HCT116 (cell line): ENCODE results near the gene TFEB. TPM values are rescaled to one million over a fixed set of nuclear protein-coding genes. Genes with fewer than 3 reads are reported as not detected.

Experiments used
- ATAC-seq: fragments of 200-7000 bp; cut with Tn5 transposase; 2 replicates; pipeline ENCODE4 v1.9.1; 2020; ENCODE audit warnings: mild to moderate bottlenecking, moderate library complexity
- BruUV-seq: library from RNA; stranded (reverse); fragments of 400-500 nt; replicated peaks from 2 replicates; lab custom pipeline; 2021; lab: Mats Ljungman, UMichigan
- CTCF ChIA-PET: fragments of 300-600 bp; sonication (Branson Sonifier 250); formaldehyde crosslinking; loops from one replicate; lab custom pipeline; 2021; ENCODE audit warnings: antibody characterized with exemption; lab: Charles Lee
- POLR2A ChIA-PET: fragments of 300-600, 350-600 bp; sonication (Branson Sonifier 250); formaldehyde crosslinking; loops from one replicate; lab custom pipeline; 2021; ENCODE audit warnings: antibody characterized with exemption; lab: Charles Lee
- RAD21 ChIA-PET, 2 experiments: fragments of 300-600 bp; sonication (Branson Sonifier 250); formaldehyde crosslinking; loops; one replicate each; lab custom pipeline; 2023; ENCODE audit warnings: low total read pairs in 2 of 2; ENCODE audit not compliant: uncharacterized antibody in 2 of 2, unreplicated experiment in 2 of 2, low non-redundant PET in 1 of 2; lab: Charles Lee
- DNase-seq: peaks from one replicate; pipeline ENCODE4 v3.0.0-alpha.2; 2010; ENCODE audit warnings: low read depth, low spot score
- H2AFZ ChIP-seq: fragments of 200-600 bp; shearing (Covaris generic), sonication (generic); 2 replicates; pipeline ENCODE4 v1.6.1; 2017; ENCODE audit warnings: low read depth, mixed run types, mixed read lengths, antibody characterized with exemption, low read length; ENCODE audit not compliant: poor library complexity, severe bottlenecking
- H3K27ac ChIP-seq: 2 replicates; pipeline ENCODE4 v1.5.1; 2012; ENCODE audit warnings: low read depth, low read length
- H3K27me3 ChIP-seq: fragments of 200-600 bp; sonication (generic); 2 replicates; pipeline ENCODE4 v1.6.1; 2016; ENCODE audit warnings: mixed run types, low read length, mixed read lengths; ENCODE audit not compliant: insufficient read depth
- H3K36me3 ChIP-seq, 2 experiments: fragments of 200-500 bp in 1 of 2; fragments of 200-600 bp in 1 of 2; sonication (Bioruptor generic) in 1 of 2; sonication (generic) in 1 of 2; 2 replicates each; pipeline versions ENCODE4 v1.5.1 to v1.6.1; 2014 to 2016; ENCODE audit warnings: low read length in 2 of 2, inconsistent platforms in 1 of 2, mixed read lengths in 1 of 2, mixed run types in 1 of 2; ENCODE audit not compliant: insufficient read depth in 2 of 2, control insufficient read depth in 1 of 2
- H3K4me1 ChIP-seq, 2 experiments: fragments of 200-600 bp in 1 of 2; sonication (generic) in 1 of 2; 2 replicates each; pipeline versions ENCODE4 v1.5.1 to v1.6.1; 2012 to 2017; ENCODE audit warnings: low read length in 2 of 2, inconsistent platforms in 1 of 2, mild to moderate bottlenecking in 1 of 2, mixed read lengths in 1 of 2, mixed run types in 1 of 2, moderate library complexity in 1 of 2; ENCODE audit not compliant: insufficient read depth in 2 of 2, control insufficient read depth in 1 of 2
- H3K4me2 ChIP-seq: fragments of 200-600 bp; sonication (generic); 2 replicates; pipeline ENCODE4 v1.6.1; 2017; ENCODE audit warnings: mixed run types, low read length, mixed read lengths
- H3K4me3 ChIP-seq, 2 experiments: fragments of 200-600 bp in 1 of 2; sonication (generic) in 1 of 2; replicated peaks in 1 of 2; 2 replicates each; pipeline ENCODE4 v1.5.1; 2011 to 2016; ENCODE audit warnings: low read length in 2 of 2, control low read depth in 1 of 2, low read depth in 1 of 2, mild to moderate bottlenecking in 1 of 2, mixed read lengths in 1 of 2, mixed run types in 1 of 2
- H3K79me2 ChIP-seq: fragments of 200-600 bp; sonication (generic); 2 replicates; pipeline ENCODE4 v1.6.1; 2017; ENCODE audit warnings: mild to moderate bottlenecking, mixed run types, low read length, moderate library complexity, mixed read lengths; ENCODE audit not compliant: insufficient read depth
- H3K9ac ChIP-seq: fragments of 200-600 bp; sonication (generic); 2 replicates; pipeline ENCODE4 v1.6.1; 2016; ENCODE audit warnings: low read length, mixed read lengths
- H3K9me2 ChIP-seq: fragments of 200-600 bp; sonication (generic), shearing (Covaris generic); 2 replicates; pipeline ENCODE4 v1.6.1; 2017; ENCODE audit warnings: mixed run types, mild to moderate bottlenecking, moderate library complexity; ENCODE audit not compliant: insufficient read depth
- H3K9me3 ChIP-seq, 2 experiments: fragments of 200-500 bp in 1 of 2; fragments of 200-600 bp in 1 of 2; sonication (Bioruptor generic) in 1 of 2; sonication (generic) in 1 of 2; 2 replicates each; pipeline ENCODE4 v1.6.1; 2014 to 2017; ENCODE audit warnings: low read length in 2 of 2, mixed read lengths in 2 of 2, inconsistent platforms in 1 of 2, low read depth in 1 of 2, mild to moderate bottlenecking in 1 of 2, mixed run types in 1 of 2, moderate library complexity in 1 of 2; ENCODE audit not compliant: control insufficient read depth in 1 of 2, insufficient read depth in 1 of 2
- H4K20me1 ChIP-seq: fragments of 200-600 bp; sonication (generic), shearing (Covaris generic); 2 replicates; pipeline ENCODE4 v1.6.1; 2017; ENCODE audit warnings: mixed run types, mild to moderate bottlenecking, moderate library complexity; ENCODE audit not compliant: insufficient read depth
- CBX3 ChIP-seq: IDR thresholded peaks from 2 replicates; pipeline ENCODE4 v1.6.1; 2012; ENCODE audit warnings: low read depth
- EGR1 ChIP-seq: IDR thresholded peaks from 2 replicates; pipeline ENCODE4 v1.6.1; 2012; ENCODE audit warnings: low read depth
- EZH2 ChIP-seq: fragments of 200-600 bp; sonication (generic); IDR thresholded peaks from 2 replicates; pipeline ENCODE4 v1.6.1; 2017; ENCODE audit warnings: antibody characterized with exemption, mixed run types
- EZH2phosphoT487 ChIP-seq: fragments of 200-600 bp; IDR thresholded peaks from 2 replicates; pipeline ENCODE4 v1.6.1; 2018; ENCODE audit warnings: antibody characterized with exemption, borderline replicate concordance
- FOSL1 ChIP-seq: IDR thresholded peaks from 2 replicates; pipeline ENCODE4 v1.6.1; 2012; ENCODE audit warnings: low read depth
- JUND ChIP-seq: IDR thresholded peaks from 2 replicates; pipeline ENCODE4 v1.6.1; 2012
- POLR2A ChIP-seq: IDR thresholded peaks from 2 replicates; pipeline ENCODE4 v1.7.0; 2011; ENCODE audit warnings: borderline replicate concordance; ENCODE audit not compliant: insufficient read depth, insufficient read length; ENCODE audit errors: extremely low read depth
- POLR2AphosphoS5 ChIP-seq: IDR thresholded peaks from 2 replicates; pipeline ENCODE4 v1.6.1; 2011; ENCODE audit warnings: mild to moderate bottlenecking, low read depth, low read length, moderate library complexity
- RAD21 ChIP-seq: IDR thresholded peaks from 2 replicates; pipeline ENCODE4 v1.6.1; 2012; ENCODE audit warnings: low read depth, mild to moderate bottlenecking
- SP1 ChIP-seq: IDR thresholded peaks from 2 replicates; pipeline ENCODE4 v1.6.1; 2012; ENCODE audit warnings: low read depth
- SRF ChIP-seq: IDR thresholded peaks from 2 replicates; pipeline ENCODE4 v1.6.1; 2012; ENCODE audit warnings: low read depth
- TCF7L2 ChIP-seq: IDR thresholded peaks from 2 replicates; pipeline ENCODE4 v1.7.0; 2011; ENCODE audit warnings: borderline replicate concordance, inconsistent platforms; ENCODE audit not compliant: insufficient read depth, insufficient read length; ENCODE audit errors: extremely low read depth
- YY1 ChIP-seq: IDR thresholded peaks from 2 replicates; pipeline ENCODE4 v1.6.1; 2011; ENCODE audit warnings: low read length, low read depth, moderate library complexity, mild to moderate bottlenecking; ENCODE audit not compliant: insufficient replicate concordance; ENCODE audit errors: extremely low read depth
- ZNF274 ChIP-seq: fragments of 200-500 bp; sonication (Bioruptor generic); IDR thresholded peaks from 2 replicates; pipeline ENCODE4 v1.6.1; 2014; ENCODE audit warnings: mild to moderate bottlenecking, low read depth, low read length, inconsistent platforms
- intact Hi-C: fragments of 100-400 bp; cut with micrococcal nuclease; formaldehyde crosslinking; loops from 2 replicates; pipeline ENCODE4 v1.10.0; 2022
- total RNA-seq: library from RNA; stranded (reverse); gene quantifications from one replicate; pipeline ENCODE4 v1.2.1, GENCODE V29; 2021; ENCODE audit not compliant: unreplicated experiment
- TF ChIP-seq, protein P1 (sequence below), 3 experiments: fragments of 200-600 bp in 1 of 3; sonication (generic) in 1 of 3; IDR thresholded peaks in 2 of 3; conservative IDR thresholded peaks in 1 of 3; 2 replicates each; pipeline ENCODE4 v1.5.1; 2012 to 2017; ENCODE audit warnings: low read depth in 2 of 3, low read length in 2 of 3, antibody characterized with exemption in 1 of 3, borderline replicate concordance in 1 of 3, control low read depth in 1 of 3, mild to moderate bottlenecking in 1 of 3, mixed read lengths in 1 of 3, mixed run types in 1 of 3, moderate library complexity in 1 of 3; ENCODE audit not compliant: insufficient read depth in 1 of 3
- TF ChIP-seq, protein P2 (sequence below): IDR thresholded peaks from 2 replicates; pipeline ENCODE4 v1.6.1; 2012; ENCODE audit warnings: low read depth

TFEB gene
- total RNA-seq, 1 experiment from 2014 or later = 4.8 TPM

DNA sequence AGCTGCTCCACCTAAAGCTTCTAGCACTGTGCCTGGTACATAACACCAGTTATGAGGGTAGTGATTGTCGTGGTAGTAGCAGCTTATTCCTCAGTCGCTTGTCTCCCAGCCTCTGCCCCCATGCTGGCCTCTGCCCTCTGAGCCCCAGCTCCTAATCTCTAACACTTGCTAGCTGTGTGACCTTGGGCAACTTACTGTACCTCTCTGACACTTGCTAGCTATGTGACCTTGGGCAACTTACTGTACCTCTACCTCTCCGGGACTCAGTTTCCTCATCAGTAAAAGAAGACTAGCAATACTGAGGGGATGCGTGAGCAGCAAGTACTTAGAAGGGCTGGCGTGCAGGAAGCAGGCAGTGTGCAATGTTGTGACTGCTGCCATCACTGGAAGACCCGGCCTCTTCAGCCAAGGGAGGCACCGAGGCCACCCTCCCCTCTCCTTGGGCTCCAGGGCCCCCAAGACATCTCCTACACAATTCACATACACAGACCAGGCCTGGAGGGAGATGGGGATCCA is 87.3 kb downstream of the TFEB start:
- H2AFZ ChIP-seq = no peak overlapping the region
- peaks cover 10 to 11% of the 10 kb centered on the region in 2 experiments for H3K4me1 ChIP-seq
- no TSS peak for BruUV-seq
- ATAC-seq = no peak
- intact Hi-C loops = no loop called here
- CTCF ChIA-PET = no interaction called here
- no peaks in the 10 kb centered on the region for H3K27me3 ChIP-seq
- H3K9ac ChIP-seq = no peak overlapping the region
- TF ChIP-seq FOSL1 (no peak), EZH2phosphoT487 (no peak), SRF (no peak), POLR2AphosphoS5 (no peak), RAD21 (no peak), CBX3 (no peak)
- no peak for DNase-seq
- no peaks in the 10 kb centered on the region for H4K20me1 ChIP-seq
- RAD21 ChIA-PET = no interaction called here
- H3K79me2 ChIP-seq = no peaks in the 10 kb centered on the region
- H3K4me3 ChIP-seq = no peak overlapping the region
- peaks cover 5 to 11% of the 10 kb centered on the region in 2 experiments; a peak in 2 of 4 replicates for H3K36me3 ChIP-seq
- no peaks in the 10 kb centered on the region for H3K9me2 ChIP-seq
- POLR2A ChIA-PET = no interaction called here
- no peak overlapping the region for H3K27ac ChIP-seq
- H3K4me2 ChIP-seq = no peak overlapping the region
- no peaks in the 10 kb centered on the region for H3K9me3 ChIP-seq

DNA sequence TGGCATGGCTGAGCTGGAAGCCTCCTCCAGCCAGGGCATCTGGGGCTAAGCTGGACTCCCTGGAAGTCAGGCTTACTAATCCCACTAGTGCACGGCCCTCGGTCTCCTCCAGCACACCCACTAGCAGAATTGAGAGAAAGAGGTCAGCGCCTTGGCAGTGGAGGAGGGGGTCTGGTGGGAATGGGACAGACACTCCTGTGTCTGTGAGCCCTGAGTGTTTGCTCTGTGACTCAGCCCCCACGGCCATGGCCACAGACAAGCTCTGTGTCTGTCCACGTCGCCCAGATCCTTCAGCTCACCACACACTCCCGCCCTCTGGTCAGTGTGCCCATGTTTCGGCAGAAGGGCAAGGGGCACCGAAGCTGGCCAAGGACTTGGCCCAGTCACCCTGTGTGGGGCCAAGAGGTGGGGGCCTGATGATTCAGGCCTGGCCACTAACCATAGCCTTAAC is 88.3 kb downstream of the TFEB start:
- Histone ChIP-seq H2AFZ (no peak overlapping the region), H3K9me2 (no peaks in the 10 kb centered on the region), H3K9me3 (no peaks in the 10 kb centered on the region), H3K4me2 (no peak overlapping the region), H3K27ac (no peak overlapping the region), H3K27me3 (no peaks in the 10 kb centered on the region), H3K4me1 (peaks cover 11 to 16% of the 10 kb centered on the region in 2 experiments), H3K4me3 (no peak overlapping the region), H4K20me1 (no peaks in the 10 kb centered on the region), H3K9ac (no peak overlapping the region), H3K79me2 (no peaks in the 10 kb centered on the region), H3K36me3 (peaks cover 5 to 11% of the 10 kb centered on the region in 2 experiments; a peak in 2 of 4 replicates)
- intact Hi-C loops = no loop called here
- ChIA-PET CTCF (no interaction called here), RAD21 (no interaction called here), POLR2A (no interaction called here)
- DNase-seq = no peak
- no TSS peak for BruUV-seq
- no peak for ATAC-seq
- TF ChIP-seq, protein P1, sequence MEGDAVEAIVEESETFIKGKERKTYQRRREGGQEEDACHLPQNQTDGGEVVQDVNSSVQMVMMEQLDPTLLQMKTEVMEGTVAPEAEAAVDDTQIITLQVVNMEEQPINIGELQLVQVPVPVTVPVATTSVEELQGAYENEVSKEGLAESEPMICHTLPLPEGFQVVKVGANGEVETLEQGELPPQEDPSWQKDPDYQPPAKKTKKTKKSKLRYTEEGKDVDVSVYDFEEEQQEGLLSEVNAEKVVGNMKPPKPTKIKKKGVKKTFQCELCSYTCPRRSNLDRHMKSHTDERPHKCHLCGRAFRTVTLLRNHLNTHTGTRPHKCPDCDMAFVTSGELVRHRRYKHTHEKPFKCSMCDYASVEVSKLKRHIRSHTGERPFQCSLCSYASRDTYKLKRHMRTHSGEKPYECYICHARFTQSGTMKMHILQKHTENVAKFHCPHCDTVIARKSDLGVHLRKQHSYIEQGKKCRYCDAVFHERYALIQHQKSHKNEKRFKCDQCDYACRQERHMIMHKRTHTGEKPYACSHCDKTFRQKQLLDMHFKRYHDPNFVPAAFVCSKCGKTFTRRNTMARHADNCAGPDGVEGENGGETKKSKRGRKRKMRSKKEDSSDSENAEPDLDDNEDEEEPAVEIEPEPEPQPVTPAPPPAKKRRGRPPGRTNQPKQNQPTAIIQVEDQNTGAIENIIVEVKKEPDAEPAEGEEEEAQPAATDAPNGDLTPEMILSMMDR (IDR thresholded peaks at IDR 0.05 in 2 of 3, conservative IDR thresholded peaks at IDR 0.05 in 1 of 3; ENCODE audit: borderline replicate concordance in 1 of 3, insufficient read depth in 1 of 3, low read depth in 2 of 3, low read length in 2 of 3) = no peak
- no peak for TF ChIP-seq POLR2A
- no peak for TF ChIP-seq RAD21
- TF ChIP-seq JUND = no peak
- TF ChIP-seq POLR2AphosphoS5 = no peak
- TF ChIP-seq SRF = no peak
- no peak for TF ChIP-seq ZNF274
- TF ChIP-seq YY1 = no peak
- TF ChIP-seq TCF7L2 = no peak
- no peak for TF ChIP-seq CBX3
- no peak for TF ChIP-seq EGR1
- TF ChIP-seq SP1 = no peak
- TF ChIP-seq, protein P2, sequence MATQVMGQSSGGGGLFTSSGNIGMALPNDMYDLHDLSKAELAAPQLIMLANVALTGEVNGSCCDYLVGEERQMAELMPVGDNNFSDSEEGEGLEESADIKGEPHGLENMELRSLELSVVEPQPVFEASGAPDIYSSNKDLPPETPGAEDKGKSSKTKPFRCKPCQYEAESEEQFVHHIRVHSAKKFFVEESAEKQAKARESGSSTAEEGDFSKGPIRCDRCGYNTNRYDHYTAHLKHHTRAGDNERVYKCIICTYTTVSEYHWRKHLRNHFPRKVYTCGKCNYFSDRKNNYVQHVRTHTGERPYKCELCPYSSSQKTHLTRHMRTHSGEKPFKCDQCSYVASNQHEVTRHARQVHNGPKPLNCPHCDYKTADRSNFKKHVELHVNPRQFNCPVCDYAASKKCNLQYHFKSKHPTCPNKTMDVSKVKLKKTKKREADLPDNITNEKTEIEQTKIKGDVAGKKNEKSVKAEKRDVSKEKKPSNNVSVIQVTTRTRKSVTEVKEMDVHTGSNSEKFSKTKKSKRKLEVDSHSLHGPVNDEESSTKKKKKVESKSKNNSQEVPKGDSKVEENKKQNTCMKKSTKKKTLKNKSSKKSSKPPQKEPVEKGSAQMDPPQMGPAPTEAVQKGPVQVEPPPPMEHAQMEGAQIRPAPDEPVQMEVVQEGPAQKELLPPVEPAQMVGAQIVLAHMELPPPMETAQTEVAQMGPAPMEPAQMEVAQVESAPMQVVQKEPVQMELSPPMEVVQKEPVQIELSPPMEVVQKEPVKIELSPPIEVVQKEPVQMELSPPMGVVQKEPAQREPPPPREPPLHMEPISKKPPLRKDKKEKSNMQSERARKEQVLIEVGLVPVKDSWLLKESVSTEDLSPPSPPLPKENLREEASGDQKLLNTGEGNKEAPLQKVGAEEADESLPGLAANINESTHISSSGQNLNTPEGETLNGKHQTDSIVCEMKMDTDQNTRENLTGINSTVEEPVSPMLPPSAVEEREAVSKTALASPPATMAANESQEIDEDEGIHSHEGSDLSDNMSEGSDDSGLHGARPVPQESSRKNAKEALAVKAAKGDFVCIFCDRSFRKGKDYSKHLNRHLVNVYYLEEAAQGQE = no peak
- TF ChIP-seq EZH2 = no peak
